ENCODE measurements around the gene CD34. TPM values are rescaled to one million over a fixed set of nuclear protein-coding genes. Genes with fewer than 3 reads are reported as not detected.

Gene CD34
- total RNA-seq, 1 donor from 2014 or later, result 277 TPM

DNA sequence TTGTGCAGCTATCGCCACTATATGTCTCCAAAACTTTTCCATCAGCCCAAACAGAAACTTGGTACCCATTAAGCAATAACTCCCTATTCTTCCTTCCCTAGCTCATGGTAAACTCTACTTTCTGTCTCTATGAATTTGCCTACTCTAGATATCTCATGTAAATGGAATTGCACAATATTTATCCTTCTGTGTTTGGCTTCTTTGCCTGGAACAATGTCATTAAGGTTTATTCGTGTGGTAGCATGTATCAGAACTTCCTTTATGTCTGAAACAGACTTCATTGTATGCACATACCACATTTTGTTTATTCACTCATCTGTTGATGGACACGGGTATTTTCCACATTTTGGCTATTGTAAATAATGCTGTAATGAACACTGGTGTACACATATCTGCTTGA, 40.7 kb upstream of the CD34 start:
- Mint-ChIP-seq H3K4me3 (ENCODE audit: unreplicated experiment) (no peak overlapping the region), H3K27me3 (ENCODE audit: unreplicated experiment) (peaks cover 2% of the 10 kb centered on the region), H3K27ac (ENCODE audit: unreplicated experiment) (no peak overlapping the region), H3K9me3 (ENCODE audit: unreplicated experiment) (no peaks in the 10 kb centered on the region), H3K4me1 (ENCODE audit: unreplicated experiment) (peaks cover 7% of the 10 kb centered on the region), H3K36me3 (ENCODE audit: low read depth, unreplicated experiment) (peaks cover 6% of the 10 kb centered on the region)
- no peak for DNase-seq (ENCODE audit: low spot score)
- TF ChIP-seq CTCF (IDR thresholded peaks at IDR 0.05; ENCODE audit: unreplicated experiment), result no peak

DNA sequence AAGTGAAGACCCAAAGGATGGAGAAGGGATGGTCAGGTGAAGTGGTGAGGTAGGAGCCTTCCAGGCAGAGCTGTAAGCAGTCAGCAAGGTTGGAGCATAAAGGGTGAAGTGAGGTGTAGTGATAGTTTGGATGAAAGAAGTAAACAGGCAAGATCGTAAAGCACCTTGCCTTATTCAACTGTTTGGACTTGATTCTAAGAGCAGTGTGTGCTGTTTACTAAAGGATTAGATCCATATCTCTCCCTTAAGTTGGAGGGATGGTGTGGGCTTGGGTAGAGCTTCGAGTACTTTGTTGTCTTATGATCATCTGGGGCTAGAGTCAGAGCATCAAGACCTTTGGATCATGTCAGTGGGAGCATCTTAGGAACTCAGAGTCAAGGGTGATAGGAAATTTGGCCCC, 39.8 kb upstream of the CD34 start:
- H3K27me3 Mint-ChIP-seq (ENCODE audit: unreplicated experiment), result peaks cover 2% of the 10 kb centered on the region
- H3K27ac Mint-ChIP-seq (ENCODE audit: unreplicated experiment), result no peak overlapping the region
- peaks cover 5% of the 10 kb centered on the region for H3K36me3 Mint-ChIP-seq (ENCODE audit: low read depth, unreplicated experiment)
- no peak overlapping the region for H3K4me3 Mint-ChIP-seq (ENCODE audit: unreplicated experiment)
- no peak for DNase-seq (ENCODE audit: low spot score)
- TF ChIP-seq CTCF (IDR thresholded peaks at IDR 0.05; ENCODE audit: unreplicated experiment), result no peak
- H3K9me3 Mint-ChIP-seq (ENCODE audit: unreplicated experiment), result no peaks in the 10 kb centered on the region
- H3K4me1 Mint-ChIP-seq (ENCODE audit: unreplicated experiment), result peaks cover 7% of the 10 kb centered on the region

GRCh38 chr1:207949571-207950195, 38.8 kb upstream of the CD34 start:
- no peak for DNase-seq (ENCODE audit: low spot score)
- H3K27me3 Mint-ChIP-seq (ENCODE audit: unreplicated experiment), result no peaks in the 10 kb centered on the region
- H3K4me3 Mint-ChIP-seq (ENCODE audit: unreplicated experiment), result no peak overlapping the region
- no peak for TF ChIP-seq CTCF (IDR thresholded peaks at IDR 0.05; ENCODE audit: unreplicated experiment)
- peaks cover 7% of the 10 kb centered on the region for H3K4me1 Mint-ChIP-seq (ENCODE audit: unreplicated experiment)
- peaks cover 4% of the 10 kb centered on the region for H3K36me3 Mint-ChIP-seq (ENCODE audit: low read depth, unreplicated experiment)
- H3K9me3 Mint-ChIP-seq (ENCODE audit: unreplicated experiment), result no peaks in the 10 kb centered on the region
- no peak overlapping the region for H3K27ac Mint-ChIP-seq (ENCODE audit: unreplicated experiment)

- H3K27me3 Mint-ChIP-seq (ENCODE audit: unreplicated experiment), result no peaks in the 10 kb centered on the region
- no peaks in the 10 kb centered on the region for H3K36me3 Mint-ChIP-seq (ENCODE audit: low read depth, unreplicated experiment)
- no peak for TF ChIP-seq CTCF (IDR thresholded peaks at IDR 0.05; ENCODE audit: unreplicated experiment)
- no peak for DNase-seq (ENCODE audit: low spot score)
- H3K9me3 Mint-ChIP-seq (ENCODE audit: unreplicated experiment), result no peaks in the 10 kb centered on the region
- no peak overlapping the region for H3K27ac Mint-ChIP-seq (ENCODE audit: unreplicated experiment)
- peaks cover 7% of the 10 kb centered on the region for H3K4me1 Mint-ChIP-seq (ENCODE audit: unreplicated experiment)
- H3K4me3 Mint-ChIP-seq (ENCODE audit: unreplicated experiment), result no peak overlapping the region
Measured at GRCh38 chr1:207948536-207949250, 37.8 kb upstream of the CD34 start.

GRCh38 chr1:207946756-207947155, 35.8 kb upstream of the CD34 start:
- H3K9me3 Mint-ChIP-seq (ENCODE audit: unreplicated experiment), result no peaks in the 10 kb centered on the region
- TF ChIP-seq CTCF (IDR thresholded peaks at IDR 0.05; ENCODE audit: unreplicated experiment), result no peak
- H3K36me3 Mint-ChIP-seq (ENCODE audit: low read depth, unreplicated experiment), result no peaks in the 10 kb centered on the region
- peaks cover 3% of the 10 kb centered on the region for H3K4me1 Mint-ChIP-seq (ENCODE audit: unreplicated experiment)
- no peak for DNase-seq (ENCODE audit: low spot score)
- no peak overlapping the region for H3K4me3 Mint-ChIP-seq (ENCODE audit: unreplicated experiment)
- no peaks in the 10 kb centered on the region for H3K27me3 Mint-ChIP-seq (ENCODE audit: unreplicated experiment)
- H3K27ac Mint-ChIP-seq (ENCODE audit: unreplicated experiment), result no peak overlapping the region
